Activated CD8-positive, alpha-beta T cell treated with anti-CD3 and anti-CD28 coated beads for 36 hours (primary cell): ENCODE measurements around the gene GLRA2. TPM values are rescaled to one million over a fixed set of nuclear protein-coding genes. Genes with fewer than 3 reads are reported as not detected.

ENCODE experiments used
- ATAC-seq: fragments of 200-7000 bp; cut with Tn5 transposase; one replicate; pipeline ENCODE4 v1.10.0; 2021; ENCODE audit warnings: mild to moderate bottlenecking, moderate library complexity
- CTCF ChIA-PET: fragments of 350-600 bp; sonication (Branson Sonifier 250); formaldehyde crosslinking; loops from one replicate; lab custom pipeline; 2021; ENCODE audit warnings: antibody characterized with exemption; lab: Charles Lee
- POLR2A ChIA-PET: fragments of 350-600 bp; sonication (Branson Sonifier 250); formaldehyde crosslinking; loops from one replicate; lab custom pipeline; 2021; ENCODE audit warnings: antibody characterized with exemption; lab: Charles Lee
- DNase-seq: peaks from one replicate; pipeline ENCODE4 v3.0.0-alpha.2; 2020
- H3K27ac Mint-ChIP-seq: one replicate; pipeline ENCODE4 v1.8.0; 2021; ENCODE audit warnings: mild to moderate bottlenecking, mixed read lengths
- H3K27me3 Mint-ChIP-seq: one replicate; pipeline ENCODE4 v1.8.0; 2021; ENCODE audit warnings: mixed read lengths
- H3K36me3 Mint-ChIP-seq: one replicate; pipeline ENCODE4 v1.8.0; 2021; ENCODE audit warnings: low read depth, mixed read lengths
- H3K4me1 Mint-ChIP-seq: one replicate; pipeline ENCODE4 v1.8.0; 2021; ENCODE audit warnings: low read depth, mixed read lengths
- H3K4me3 Mint-ChIP-seq: one replicate; pipeline ENCODE4 v1.8.0; 2021; ENCODE audit warnings: mild to moderate bottlenecking, moderate library complexity, mixed read lengths
- H3K9me3 Mint-ChIP-seq: one replicate; pipeline ENCODE4 v1.8.0; 2021; ENCODE audit warnings: mixed read lengths
- intact Hi-C: fragments of 100-400 bp; cut with micrococcal nuclease; formaldehyde crosslinking; loops from one replicate; pipeline ENCODE4 v1.10.0; 2022
- total RNA-seq, 2 experiments: library from RNA; stranded (reverse); gene quantifications; one replicate each; pipeline ENCODE4 v1.2.3, GENCODE V29; 2021
- TF ChIP-seq, protein P1 (sequence below): fragments of 200-600 bp; IDR thresholded peaks from one replicate; pipeline ENCODE4 v1.8.0; 2022; ENCODE audit warnings: antibody characterized with exemption, mild to moderate bottlenecking

GLRA2 gene
- total RNA-seq, 2 experiments from 2014 or later, result not detected

DNA sequence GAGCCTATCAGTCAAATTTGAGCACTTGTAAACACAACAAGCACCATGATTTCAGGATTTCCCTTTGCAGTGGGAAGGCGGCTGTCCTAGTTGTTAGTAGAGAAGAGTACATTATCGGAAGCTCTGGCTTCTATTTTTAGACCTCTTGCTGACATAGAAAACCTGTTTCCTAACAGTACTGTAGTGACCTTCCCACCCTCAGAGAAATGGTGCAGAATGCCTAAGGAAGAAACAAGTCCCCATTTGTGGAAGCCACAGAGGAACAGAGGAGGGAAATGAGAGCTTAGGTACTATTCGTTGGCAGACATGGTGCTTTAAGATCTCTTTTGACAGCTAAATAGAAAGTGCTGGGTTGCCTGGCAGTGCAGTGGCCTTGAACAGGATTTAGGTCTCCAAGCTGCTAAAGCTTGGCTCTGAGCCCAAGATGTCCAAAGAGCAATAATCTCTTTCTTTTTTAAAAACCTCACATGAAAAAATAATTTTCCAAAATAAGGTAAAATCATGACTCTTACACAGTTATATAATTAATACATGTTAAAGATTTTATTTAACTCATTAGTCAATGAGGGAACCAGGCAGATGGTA, 24.9 kb downstream of the GLRA2 start:
- H3K4me1 Mint-ChIP-seq, result no peaks in the 10 kb centered on the region
- TF ChIP-seq, protein P1, sequence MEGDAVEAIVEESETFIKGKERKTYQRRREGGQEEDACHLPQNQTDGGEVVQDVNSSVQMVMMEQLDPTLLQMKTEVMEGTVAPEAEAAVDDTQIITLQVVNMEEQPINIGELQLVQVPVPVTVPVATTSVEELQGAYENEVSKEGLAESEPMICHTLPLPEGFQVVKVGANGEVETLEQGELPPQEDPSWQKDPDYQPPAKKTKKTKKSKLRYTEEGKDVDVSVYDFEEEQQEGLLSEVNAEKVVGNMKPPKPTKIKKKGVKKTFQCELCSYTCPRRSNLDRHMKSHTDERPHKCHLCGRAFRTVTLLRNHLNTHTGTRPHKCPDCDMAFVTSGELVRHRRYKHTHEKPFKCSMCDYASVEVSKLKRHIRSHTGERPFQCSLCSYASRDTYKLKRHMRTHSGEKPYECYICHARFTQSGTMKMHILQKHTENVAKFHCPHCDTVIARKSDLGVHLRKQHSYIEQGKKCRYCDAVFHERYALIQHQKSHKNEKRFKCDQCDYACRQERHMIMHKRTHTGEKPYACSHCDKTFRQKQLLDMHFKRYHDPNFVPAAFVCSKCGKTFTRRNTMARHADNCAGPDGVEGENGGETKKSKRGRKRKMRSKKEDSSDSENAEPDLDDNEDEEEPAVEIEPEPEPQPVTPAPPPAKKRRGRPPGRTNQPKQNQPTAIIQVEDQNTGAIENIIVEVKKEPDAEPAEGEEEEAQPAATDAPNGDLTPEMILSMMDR, result no peak
- no peaks in the 10 kb centered on the region for H3K36me3 Mint-ChIP-seq
- no peaks in the 10 kb centered on the region for H3K9me3 Mint-ChIP-seq
- H3K27me3 Mint-ChIP-seq, result peaks cover 4% of the 10 kb centered on the region
- POLR2A ChIA-PET, result no interaction called here
- CTCF ChIA-PET, result no interaction called here
- H3K4me3 Mint-ChIP-seq, result no peak overlapping the region
- ATAC-seq, result no peak
- no peak for DNase-seq
- no peak overlapping the region for H3K27ac Mint-ChIP-seq
- intact Hi-C loops, result no loop called here

DNA sequence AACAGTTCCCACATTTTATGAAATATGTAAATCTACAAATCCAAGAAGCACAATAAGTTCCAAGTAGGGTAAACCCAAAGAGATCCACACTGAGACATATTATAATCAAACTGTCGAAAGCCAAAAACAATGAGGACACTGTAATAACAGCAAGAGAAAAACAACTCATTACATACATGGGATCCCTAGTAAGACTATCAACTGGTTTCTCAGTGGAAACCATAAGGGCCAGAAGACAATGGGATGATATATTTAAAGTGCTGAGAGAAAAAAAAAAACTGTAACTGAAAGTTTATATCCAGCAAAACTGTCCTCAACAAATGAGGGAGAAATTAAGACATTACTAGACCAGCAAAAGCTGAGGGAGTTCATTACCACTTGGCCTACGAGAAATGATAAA, 34.7 kb downstream of the GLRA2 start:
- H3K4me3 Mint-ChIP-seq, result no peak overlapping the region
- peaks cover 2% of the 10 kb centered on the region for H3K9me3 Mint-ChIP-seq
- DNase-seq (no peak), ATAC-seq (no peak)
- POLR2A ChIA-PET, result no interaction called here
- no peaks in the 10 kb centered on the region for H3K4me1 Mint-ChIP-seq
- TF ChIP-seq, protein P1, result no peak
- CTCF ChIA-PET, result no interaction called here
- intact Hi-C loops, result no loop called here
- H3K27ac Mint-ChIP-seq, result no peak overlapping the region
- no peaks in the 10 kb centered on the region for H3K27me3 Mint-ChIP-seq
- no peaks in the 10 kb centered on the region for H3K36me3 Mint-ChIP-seq

DNA sequence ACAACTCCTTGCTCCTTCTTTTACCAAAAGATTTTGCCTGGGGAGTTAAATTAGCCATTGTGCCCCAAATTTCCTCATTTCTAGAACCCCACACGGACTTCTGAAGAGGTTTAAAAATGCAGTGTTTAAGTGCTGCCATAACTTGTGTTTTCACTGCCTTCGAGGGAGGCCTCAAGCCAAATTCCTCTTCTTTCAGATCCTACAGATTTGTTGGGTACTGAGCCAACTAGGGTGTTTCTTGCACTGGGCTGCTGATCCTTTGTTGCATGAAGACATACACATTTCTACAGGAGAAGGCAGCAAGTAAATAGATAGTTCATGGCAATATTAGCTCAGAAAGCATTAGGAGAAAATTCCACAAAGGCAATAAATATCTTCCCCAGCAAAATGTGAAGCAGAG, 43.8 kb downstream of the GLRA2 start:
- H3K9me3 Mint-ChIP-seq, result no peaks in the 10 kb centered on the region
- no peak overlapping the region for H3K27ac Mint-ChIP-seq
- H3K36me3 Mint-ChIP-seq, result no peaks in the 10 kb centered on the region
- no peaks in the 10 kb centered on the region for H3K4me1 Mint-ChIP-seq
- TF ChIP-seq, protein P1, result no peak
- H3K27me3 Mint-ChIP-seq, result no peaks in the 10 kb centered on the region
- POLR2A ChIA-PET, result no interaction called here
- no peak overlapping the region for H3K4me3 Mint-ChIP-seq
- intact Hi-C loops, result no loop called here
- DNase-seq (no peak), ATAC-seq (no peak)
- CTCF ChIA-PET, result no interaction called here

DNA sequence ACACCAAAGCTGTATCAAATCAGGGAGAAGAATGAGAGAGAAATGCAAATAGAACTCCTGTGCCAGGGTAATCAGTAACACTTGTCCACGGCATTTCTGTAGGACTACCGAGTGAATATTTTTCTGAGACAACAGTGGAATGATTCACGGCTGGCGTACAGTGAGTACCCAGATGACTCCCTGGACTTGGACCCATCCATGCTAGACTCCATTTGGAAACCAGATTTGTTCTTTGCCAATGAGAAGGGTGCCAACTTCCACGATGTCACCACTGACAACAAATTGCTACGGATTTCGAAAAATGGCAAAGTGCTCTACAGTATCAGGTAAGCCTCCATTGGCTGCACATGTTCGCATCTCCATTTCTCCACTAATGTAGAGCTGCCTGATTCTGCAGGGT, 51.7 kb downstream of the GLRA2 start:
- no peaks in the 10 kb centered on the region for H3K9me3 Mint-ChIP-seq
- intact Hi-C loops, result no loop called here
- no peak for ATAC-seq
- ChIA-PET POLR2A (no interaction called here), CTCF (no interaction called here)
- no peaks in the 10 kb centered on the region for H3K27me3 Mint-ChIP-seq
- H3K4me3 Mint-ChIP-seq, result no peak overlapping the region
- no peaks in the 10 kb centered on the region for H3K4me1 Mint-ChIP-seq
- no peaks in the 10 kb centered on the region for H3K36me3 Mint-ChIP-seq
- DNase-seq, result no peak
- no peak overlapping the region for H3K27ac Mint-ChIP-seq
- TF ChIP-seq, protein P1, result no peak

DNA sequence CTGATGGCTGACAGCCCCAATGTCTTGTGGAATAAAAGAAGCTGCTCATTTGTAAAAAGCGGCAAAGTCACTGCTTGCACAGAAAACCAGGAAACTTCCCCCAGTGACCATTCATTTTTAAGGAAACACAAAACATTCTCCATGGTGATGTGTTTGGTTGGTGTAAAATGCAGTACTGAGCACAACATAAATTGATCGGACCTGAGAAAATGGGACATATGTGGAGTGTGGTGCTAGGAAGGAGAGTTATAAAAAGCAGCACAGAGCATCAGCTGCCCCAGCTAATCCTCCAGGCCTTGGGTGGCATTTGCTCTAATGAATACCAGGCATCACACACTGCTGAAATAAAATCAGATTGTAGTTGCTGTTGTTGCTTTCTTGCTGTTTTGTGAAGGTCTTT, 55.2 kb downstream of the GLRA2 start:
- intact Hi-C loops, result no loop called here
- Mint-ChIP-seq H3K27ac (no peak overlapping the region), H3K9me3 (no peaks in the 10 kb centered on the region), H3K27me3 (no peaks in the 10 kb centered on the region), H3K36me3 (no peaks in the 10 kb centered on the region), H3K4me3 (no peak overlapping the region), H3K4me1 (no peaks in the 10 kb centered on the region)
- TF ChIP-seq, protein P1, result no peak
- CTCF ChIA-PET, result no interaction called here
- ATAC-seq (no peak), DNase-seq (no peak)
- POLR2A ChIA-PET, result no interaction called here
